GM20000 (cell line): Measurements from ENCODE around the gene SPG7.

Experiments
- DNase-seq: peaks from one replicate; pipeline ENCODE4 v3.0.0; 2012; ENCODE audit warnings: low spot score
- TF ChIP-seq, protein P1 (sequence below): IDR thresholded peaks from 2 replicates; pipeline ENCODE4 v1.5.1; 2012; ENCODE audit warnings: mild to moderate bottlenecking, control low read depth; ENCODE audit errors: extremely low read depth, missing control alignments

The SPG7 gene

DNA sequence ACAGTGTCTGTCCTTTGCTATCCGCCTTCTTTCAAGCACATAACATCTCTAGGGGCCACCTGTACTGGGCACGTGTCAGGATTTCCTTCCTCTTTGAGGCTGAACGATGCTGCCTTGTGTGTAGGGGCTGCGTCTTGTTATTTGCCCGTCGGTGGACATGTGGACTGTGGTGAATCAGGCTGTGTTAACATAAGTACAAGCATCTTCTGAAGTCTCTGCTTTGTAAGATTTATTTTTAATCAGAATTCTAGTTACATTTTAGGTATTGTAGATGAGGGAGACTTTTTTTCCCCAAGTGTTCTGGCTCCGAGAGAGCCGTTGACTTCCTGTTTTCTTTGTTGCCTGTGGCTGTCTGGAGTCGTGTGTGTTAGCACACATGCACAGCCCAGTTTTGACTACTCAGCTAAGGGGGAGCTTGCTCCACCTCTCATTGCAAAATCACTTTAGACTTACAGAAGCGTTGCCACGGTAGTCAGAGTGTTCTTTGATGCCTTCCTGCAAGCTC lies 26.1 kb downstream of the SPG7 start:
- DNase-seq, result peak; percentile 61

DNA sequence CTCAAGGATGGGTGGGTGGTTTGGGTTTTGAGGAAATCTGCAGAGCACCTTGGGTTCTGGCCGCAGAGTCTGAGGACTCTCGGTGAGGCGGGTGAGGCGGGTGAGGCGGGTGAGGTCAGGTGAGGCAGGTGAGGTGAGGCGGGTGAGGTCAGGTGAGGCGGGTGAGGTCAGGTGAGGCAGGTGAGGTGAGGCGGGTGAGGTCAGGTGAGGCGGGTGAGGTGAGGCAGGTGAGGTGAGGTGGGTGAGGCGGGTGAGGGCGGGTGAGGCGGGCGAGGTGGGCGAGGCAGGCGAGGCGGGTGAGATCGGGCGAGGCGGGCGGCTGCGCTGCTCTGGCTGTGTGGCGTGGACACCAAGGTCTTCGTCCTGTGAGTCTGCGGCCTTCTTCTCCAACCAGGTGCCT lies 28.2 kb downstream of the SPG7 start:
- no peak for DNase-seq
- TF ChIP-seq, protein P1, sequence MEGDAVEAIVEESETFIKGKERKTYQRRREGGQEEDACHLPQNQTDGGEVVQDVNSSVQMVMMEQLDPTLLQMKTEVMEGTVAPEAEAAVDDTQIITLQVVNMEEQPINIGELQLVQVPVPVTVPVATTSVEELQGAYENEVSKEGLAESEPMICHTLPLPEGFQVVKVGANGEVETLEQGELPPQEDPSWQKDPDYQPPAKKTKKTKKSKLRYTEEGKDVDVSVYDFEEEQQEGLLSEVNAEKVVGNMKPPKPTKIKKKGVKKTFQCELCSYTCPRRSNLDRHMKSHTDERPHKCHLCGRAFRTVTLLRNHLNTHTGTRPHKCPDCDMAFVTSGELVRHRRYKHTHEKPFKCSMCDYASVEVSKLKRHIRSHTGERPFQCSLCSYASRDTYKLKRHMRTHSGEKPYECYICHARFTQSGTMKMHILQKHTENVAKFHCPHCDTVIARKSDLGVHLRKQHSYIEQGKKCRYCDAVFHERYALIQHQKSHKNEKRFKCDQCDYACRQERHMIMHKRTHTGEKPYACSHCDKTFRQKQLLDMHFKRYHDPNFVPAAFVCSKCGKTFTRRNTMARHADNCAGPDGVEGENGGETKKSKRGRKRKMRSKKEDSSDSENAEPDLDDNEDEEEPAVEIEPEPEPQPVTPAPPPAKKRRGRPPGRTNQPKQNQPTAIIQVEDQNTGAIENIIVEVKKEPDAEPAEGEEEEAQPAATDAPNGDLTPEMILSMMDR, result no peak

More for the DNA sequence above, 26.1 kb downstream of the SPG7 start:
- TF ChIP-seq, protein P1, result no peak

DNA sequence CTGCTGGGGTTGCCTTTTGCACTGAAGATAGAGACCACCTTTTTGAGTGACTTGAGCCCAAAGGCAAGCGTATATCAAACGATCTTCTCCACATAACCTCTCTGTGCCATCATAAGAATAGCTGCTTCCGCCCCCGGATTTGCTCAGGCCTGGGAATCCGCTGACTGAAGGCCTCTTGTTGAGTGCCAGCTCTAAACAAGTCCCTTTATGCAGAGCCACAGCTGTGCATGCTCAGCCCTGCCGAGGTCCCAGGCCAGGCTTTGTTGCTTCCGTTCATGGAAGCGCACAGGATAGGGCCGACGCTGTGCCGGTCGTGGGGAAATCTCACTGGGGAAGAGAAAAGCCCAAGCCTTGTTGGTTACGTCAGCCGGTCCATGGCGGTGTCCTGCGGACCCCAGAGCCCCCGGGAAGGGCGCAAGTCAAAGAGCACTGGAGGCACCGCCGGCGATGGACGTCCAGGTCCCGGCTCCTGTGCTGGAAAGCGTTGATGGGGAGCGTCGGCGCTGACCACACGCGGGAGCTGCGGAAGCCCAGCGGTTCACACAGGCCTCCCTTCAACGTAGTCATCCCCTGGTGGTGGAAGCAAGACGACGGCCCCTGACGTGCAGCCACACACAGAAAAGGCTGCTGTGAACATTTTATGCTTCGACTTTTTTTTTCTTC lies 28.8 kb downstream of the SPG7 start:
- TF ChIP-seq, protein P1, result no peak
- no peak for DNase-seq

DNA sequence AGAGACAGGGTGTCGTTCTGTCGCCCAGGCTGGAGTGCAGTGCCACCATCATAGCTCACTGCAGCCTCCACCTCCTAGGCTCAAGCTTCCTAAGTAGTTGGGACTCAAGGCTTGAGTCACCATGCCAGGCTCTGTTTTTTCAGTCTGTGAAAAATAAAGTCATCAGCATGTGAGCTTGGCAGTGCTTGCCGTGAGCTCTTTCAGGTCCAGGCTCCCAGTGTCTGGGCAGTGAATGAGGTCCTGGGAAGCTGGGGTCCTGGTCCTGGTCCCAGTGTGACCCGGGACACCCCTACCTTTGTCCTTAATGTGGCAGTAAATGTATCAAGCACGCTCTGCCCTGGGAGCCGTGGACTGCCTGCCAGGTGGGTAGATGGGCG lies 29.3 kb downstream of the SPG7 start:
- DNase-seq, result no peak
- TF ChIP-seq, protein P1, result no peak

DNA sequence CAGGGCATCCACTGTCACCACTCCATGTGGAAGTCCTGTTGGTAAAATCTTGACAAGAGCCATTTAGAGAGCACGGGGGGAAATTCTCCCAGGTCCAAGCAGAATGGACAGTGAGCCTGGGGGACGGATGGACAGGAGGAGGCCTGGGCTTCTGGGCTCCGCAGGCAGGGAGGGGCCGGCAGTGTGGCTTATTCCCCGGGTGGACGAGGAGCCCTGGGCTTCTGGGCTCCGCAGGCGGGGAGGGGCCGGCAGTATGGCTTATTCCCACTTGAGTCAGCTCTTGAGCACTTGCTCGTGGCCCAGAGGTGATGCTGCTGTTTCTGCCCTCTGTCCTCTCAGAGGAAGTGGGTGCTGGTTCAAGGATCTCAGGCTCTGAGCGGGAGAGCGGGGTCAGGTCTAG lies 30.1 kb downstream of the SPG7 start:
- no peak for DNase-seq
- TF ChIP-seq, protein P1, result no peak

DNA sequence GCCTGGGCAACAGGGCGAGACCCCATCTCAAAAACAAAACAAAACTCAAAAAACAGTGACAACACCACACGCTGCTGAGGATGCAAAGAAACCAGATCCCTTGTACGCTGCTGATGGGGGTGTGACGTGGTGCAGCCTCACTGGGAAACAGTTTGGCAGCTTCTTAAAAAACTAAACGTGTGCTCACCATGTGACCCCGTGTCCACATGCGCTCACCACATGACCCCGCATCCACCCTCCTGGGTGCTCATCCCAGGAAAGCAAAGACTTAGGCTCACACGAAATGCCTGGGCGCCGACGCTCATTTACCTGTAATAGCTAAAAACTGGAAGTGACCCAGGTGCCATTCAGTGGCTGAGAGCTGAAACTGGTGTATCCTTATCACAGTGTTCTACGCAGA lies 32.4 kb downstream of the SPG7 start:
- TF ChIP-seq, protein P1, result no peak
- no peak for DNase-seq

DNA sequence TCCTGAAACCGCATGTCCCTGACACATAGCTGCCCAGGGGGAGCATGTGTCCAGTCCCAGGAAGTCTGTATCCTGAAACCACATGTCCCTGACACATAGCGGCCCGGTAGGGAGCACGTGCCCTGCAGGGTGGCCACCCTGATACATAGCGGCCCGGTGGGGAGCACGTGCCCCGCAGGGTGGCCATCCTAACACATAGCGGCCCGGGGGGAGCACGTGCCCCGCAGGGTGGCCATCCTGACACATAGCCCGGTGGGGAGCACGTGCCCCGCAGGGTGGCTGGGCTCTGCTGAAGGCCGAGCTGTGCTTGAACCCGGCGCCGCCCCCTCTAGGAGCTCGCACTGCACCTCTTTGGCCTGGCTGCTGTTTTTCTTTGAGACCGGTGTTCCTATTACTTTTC lies 33.6 kb downstream of the SPG7 start:
- TF ChIP-seq, protein P1, result no peak
- DNase-seq, result no peak
